Inflammatory macrophage treated with lipopolysaccharide for 4 hours (primary cell): Measurements from ENCODE around the gene LPIN1.
"Not testable (repeated sequence)": the region's sequence is repeated elsewhere in the genome, so short reads cannot be mapped to it uniquely, and the experiment has no call there.

Experiments used
- DNase-seq: peaks from one replicate; pipeline ENCODE4 v3.0.0-alpha.2; 2020

Gene LPIN1

GRCh38 chr2:11814979-11815510 is 68.6 kb downstream of the LPIN1 start:
- DNase-seq, result no peak

- not testable (repeated sequence) for DNase-seq
These were observed 70.5 kb downstream of the LPIN1 start for GRCh38 chr2:11816935-11817334.

DNA sequence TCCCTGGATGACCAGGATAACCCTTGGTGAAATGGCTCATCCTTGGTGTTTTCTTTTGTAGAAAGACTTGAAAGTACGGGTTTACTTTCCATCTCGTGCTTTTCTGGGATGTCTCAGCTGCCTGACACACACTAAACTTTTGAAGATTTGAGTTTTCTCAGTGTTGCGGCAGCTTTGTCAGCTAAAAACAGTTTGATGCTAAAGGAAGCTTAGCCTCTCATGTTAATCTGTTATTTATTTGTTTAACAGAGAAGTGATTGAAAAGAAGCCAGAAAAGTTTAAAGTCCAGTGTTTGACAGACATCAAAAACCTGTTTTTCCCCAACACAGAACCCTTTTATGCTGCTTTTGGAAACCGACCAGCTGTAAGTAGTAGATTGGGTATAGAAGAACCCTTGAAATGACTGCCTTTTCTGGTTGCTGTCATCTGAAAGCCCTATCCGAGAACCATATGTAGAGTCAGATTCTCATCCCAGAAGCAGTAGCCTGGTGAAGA is 72.8 kb downstream of the LPIN1 start:
- no peak for DNase-seq

- DNase-seq, result no peak
These were observed 74.2 kb downstream of the LPIN1 start for GRCh38 chr2:11820650-11821049.

DNA sequence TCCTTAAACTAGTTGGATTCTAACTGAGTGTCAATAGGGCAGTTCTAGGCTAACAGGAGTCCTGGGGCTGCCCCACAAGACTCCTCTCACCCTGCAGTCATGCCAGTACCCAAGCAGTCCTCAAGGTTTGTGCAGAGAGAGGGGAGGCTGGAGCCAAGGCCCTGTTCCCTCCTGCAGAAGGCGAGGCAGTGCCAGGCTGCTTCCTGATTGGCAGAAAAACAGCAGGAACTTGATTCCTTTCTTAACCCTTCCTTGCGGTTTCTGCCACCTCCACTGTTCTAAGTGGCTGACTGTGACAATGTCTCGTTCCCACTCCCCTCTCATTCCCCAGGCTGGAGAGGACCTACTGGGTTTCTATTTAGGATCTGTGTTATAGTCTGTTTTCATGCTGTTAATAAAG is 75.3 kb downstream of the LPIN1 start:
- DNase-seq, result no peak

DNA sequence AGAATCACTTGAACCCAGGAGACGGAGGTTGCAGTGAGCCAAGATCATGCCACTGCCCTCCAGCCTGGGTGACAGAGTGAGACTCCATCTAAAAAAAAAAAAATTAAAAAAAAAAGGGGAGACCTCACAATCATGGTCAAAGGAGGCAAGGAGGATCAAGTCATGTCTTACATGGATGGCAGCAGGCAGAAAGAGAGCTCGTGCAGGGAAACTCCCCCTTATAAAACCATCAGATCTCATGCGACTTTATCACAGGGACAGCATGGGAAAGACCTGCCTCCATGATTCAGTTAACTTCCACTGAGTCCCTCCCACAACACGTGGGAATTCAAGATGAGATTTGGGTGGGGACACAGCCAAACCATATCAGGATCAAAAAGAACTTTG is 75.9 kb downstream of the LPIN1 start:
- DNase-seq, result not testable (repeated sequence)

GRCh38 chr2:11822746-11823451 is 76.5 kb downstream of the LPIN1 start:
- DNase-seq, result no peak

DNA sequence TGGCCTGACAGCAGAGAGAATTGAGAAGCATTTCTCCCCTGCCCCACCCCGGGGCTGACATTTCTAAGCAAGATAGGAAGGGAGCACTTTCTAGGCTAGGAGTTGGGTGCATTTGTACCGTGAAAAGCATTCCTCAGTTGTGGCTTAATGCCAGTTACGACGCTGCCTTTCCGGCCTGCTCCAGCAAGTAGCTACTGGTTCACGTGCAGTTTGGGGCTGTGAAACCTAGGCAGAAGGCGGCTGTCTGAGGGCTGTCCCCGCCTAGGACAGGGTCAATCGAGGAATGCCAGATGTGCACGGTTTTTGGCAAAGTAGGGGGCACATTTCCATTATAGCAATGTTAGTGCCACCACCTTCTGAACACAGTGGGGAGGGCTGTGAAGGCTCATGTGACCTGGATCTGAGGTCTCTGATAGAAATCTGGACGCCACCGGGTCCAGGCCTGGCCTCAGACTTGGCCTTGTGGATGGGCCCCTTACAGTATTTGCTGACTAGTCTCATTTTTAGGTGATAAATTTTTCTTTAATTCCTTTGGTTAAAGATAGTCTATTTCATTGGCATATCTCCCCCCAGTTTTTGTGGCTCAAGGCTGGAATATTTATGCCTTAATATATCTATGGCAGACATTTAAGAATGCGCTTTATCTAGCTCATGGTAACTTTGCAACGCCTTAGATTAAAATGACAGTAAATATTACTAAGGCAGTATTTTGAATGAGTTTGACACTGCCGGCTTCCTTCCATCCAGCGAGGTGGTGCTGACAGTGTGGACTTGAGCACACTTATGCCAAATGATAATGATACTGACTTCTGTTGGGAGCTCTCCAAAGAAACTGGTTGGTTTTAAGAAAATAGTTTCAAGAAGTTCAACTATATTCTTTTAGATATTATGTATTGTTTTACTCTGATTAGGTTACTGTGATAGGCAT is 78.7 kb downstream of the LPIN1 start:
- no peak for DNase-seq

DNA sequence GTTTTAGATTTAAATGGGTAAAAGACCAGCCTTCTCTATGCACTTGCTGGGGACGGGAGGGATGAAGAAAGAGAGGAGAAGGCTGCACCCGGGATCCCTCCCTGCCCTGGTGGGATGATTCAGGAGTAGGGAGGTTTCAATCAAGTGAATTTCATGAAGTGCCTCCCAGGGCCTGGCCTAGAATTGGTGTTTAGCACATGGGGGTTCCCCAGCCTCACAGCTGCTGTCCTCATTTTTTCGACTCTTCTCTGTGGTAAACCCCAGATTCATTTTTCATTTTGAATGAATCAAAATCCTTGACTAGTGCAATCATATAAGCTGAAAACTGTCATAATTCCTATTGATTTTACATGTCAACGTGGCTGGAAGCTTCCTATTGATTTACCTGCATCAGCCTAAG is 81.1 kb downstream of the LPIN1 start:
- DNase-seq, result no peak

GRCh38 chr2:11828933-11829323 is 82.5 kb downstream of the LPIN1 start:
- DNase-seq, result no peak

DNA sequence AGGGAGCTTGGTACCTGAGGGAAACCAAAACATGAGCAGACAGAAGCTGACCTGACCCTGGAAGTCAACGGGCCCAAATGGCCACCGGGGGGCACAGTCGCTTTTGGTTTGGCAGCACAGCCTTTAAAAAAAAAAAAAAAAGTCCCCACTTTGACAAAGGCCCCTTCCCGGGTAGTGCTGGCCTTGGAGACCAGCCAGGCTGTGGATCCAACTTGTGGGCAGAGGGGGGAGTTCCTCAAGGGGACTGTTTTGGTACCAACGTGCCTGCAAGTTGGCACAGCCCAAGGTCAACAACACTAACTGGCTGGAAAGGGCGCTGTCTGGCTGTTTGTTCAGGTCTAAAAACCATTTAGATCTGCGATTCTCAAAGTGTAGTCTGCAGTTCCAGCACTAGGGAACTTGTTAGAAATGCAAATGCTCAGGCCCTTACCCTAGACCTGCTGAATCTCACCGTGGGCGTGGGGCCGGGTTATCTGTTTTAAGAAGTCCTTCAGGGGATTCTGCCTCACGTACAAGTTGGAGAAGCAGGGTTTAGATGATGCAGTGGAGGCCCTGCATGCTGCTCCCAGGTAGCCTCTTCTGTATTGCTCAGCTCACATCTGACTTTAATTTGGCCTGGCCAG is 83.0 kb downstream of the LPIN1 start:
- peak; percentile 47 for DNase-seq

GRCh38 chr2:11829947-11830707 is 83.7 kb downstream of the LPIN1 start:
- peak; percentile 94 for DNase-seq

DNA sequence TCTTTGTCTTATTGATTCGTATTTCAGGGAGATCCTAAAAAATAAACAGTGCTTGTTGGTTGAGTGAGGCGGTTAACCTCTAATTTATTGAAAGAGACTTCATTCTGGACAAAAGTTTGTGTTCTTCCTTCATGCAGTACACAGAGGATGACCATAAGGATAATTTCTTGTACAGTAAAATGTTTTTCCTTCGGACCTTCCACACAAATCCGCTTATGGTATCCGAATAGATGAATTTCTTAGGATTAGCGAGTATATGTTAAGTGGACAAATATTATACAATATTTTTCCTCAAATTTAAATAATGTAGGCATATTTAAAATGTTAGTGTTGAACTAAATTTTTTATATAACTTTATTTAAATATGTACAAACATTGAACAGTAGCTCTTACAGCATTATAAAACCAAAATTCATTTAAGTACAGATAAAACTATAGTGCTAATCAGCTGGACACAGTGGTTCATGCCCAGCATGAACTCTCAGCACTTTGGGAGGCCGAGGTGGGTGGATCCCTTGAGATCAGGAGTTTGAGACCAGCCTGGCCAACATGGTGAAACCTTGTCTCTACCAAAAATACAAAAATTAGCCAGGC is 84.4 kb downstream of the LPIN1 start:
- no peak for DNase-seq

DNA sequence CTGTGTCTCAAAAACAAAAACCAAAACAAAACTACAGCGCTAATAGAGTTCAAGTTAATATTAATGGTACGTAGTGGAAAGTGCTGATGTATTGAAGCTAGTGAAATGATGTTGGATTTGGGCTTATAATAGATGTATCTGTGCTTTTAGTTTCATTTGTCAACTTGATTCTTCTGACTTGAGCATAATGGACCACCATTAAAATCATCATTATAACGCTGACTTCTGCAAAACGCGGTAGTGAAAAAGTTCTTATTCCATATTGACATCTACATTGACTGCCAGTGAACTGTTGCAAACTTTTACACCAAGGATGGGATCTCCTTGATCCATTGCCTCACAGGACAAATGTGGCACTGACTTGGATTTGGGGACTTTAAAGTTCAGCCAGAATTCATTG is 85.0 kb downstream of the LPIN1 start:
- DNase-seq, result peak; percentile 30

GRCh38 chr2:11832531-11832930 is 86.1 kb downstream of the LPIN1 start:
- no peak for DNase-seq

- DNase-seq, result no peak
These were observed 87.2 kb downstream of the LPIN1 start for GRCh38 chr2:11833601-11834000.

- peak; percentile 9 for DNase-seq
These were observed 89.0 kb downstream of the LPIN1 start for GRCh38 chr2:11835403-11835802.

DNA sequence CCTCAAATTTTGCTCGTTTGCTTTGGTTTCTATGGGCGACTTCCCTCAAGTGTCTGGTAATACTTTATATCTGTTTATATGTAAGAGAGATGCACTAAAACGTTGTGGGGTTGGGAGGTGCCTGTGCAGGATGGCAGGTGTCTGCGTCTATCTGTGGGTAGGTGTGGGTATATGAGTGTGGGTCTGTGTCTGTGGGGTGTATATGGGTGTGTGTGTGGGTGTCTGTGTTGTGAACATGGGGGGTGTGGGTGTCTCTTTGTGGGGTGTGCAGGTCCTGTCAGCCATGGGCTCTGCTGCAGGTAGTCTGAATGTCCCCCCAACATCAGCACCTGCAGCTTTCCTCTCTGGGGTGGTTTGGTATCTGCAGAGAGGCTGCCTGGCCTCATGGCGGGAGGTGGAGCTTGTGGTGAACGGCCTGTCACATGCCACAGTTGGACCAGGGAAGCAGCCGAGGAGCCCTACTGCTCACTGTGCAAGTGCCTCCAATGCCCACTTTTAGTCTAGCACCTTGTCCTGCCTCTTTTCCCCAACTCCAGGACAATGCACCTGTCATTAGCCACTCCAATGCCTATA is 90.3 kb downstream of the LPIN1 start:
- DNase-seq, result no peak

- DNase-seq, result no peak
These were observed 91.7 kb downstream of the LPIN1 start for GRCh38 chr2:11837875-11838734.

DNA sequence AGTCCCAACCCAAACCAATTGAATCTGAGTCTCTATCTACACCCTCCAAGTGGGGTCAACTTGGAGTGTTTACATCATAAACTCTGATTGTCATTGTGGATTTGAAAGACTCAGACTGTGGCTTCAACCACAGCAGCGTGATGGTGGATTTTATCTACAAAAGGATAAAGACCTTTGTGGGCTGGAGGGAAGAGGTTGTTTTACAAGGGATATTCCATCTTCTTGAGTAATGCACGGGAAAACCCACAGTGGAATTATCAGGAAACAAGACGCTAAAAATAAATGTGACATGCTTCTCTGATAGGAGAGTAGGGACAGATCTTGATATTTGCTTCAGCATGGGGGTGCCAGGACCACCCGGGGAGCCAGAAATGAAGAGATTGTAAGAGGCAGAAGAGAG is 93.5 kb downstream of the LPIN1 start:
- no peak for DNase-seq

GRCh38 chr2:11842336-11842735 is 95.9 kb downstream of the LPIN1 start:
- DNase-seq, result no peak
